ENCODE measurements around the gene SYT17.

DNA sequence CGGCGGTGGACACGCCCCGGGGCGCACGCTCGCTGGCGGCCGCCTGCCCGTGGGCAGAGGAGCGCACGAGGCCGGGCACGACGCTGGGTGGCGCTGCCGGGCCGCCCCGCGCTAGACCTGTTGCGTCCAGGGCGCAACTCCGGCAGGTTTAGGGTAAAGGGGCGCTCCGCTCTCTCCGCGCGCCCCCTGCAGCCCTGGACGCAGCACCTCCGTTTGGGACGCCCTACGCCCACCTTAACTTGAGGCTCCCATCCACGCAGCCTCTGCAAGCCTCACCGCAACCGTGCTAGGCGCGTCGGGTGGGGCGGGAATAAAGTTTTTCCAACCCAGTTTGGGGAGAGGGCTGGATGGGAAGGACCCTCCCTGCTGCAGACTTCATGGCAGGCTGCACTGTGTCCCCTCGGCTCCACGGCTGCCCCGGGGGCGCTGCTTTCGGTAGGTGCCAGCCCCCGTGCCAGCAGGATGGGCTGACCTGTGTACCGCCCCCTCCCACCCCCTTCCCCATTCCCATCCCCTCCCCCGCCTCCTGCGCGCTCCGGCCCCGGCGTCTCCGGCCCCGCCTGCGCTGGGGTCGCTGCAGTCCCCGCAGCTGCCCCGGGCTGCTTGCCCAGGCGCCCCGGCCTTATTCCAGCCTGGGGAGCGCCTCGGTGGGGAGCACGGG, at the start of gene SYT17:
- TF ChIP-seq, protein P1, sequence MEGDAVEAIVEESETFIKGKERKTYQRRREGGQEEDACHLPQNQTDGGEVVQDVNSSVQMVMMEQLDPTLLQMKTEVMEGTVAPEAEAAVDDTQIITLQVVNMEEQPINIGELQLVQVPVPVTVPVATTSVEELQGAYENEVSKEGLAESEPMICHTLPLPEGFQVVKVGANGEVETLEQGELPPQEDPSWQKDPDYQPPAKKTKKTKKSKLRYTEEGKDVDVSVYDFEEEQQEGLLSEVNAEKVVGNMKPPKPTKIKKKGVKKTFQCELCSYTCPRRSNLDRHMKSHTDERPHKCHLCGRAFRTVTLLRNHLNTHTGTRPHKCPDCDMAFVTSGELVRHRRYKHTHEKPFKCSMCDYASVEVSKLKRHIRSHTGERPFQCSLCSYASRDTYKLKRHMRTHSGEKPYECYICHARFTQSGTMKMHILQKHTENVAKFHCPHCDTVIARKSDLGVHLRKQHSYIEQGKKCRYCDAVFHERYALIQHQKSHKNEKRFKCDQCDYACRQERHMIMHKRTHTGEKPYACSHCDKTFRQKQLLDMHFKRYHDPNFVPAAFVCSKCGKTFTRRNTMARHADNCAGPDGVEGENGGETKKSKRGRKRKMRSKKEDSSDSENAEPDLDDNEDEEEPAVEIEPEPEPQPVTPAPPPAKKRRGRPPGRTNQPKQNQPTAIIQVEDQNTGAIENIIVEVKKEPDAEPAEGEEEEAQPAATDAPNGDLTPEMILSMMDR (IDR thresholded peaks at IDR 0.05) = peak; percentile 35 to 82 (median 56)
- TF ChIP-seq POLR2A (IDR thresholded peaks at IDR 0.05) = peak in 1 of 2 donors; percentile 11
